ENCODE results near the gene KAT6B. TPM values are rescaled to one million over a fixed set of nuclear protein-coding genes. Genes with fewer than 3 reads are reported as not detected.

The KAT6B gene
- total and polyA plus RNA-seq, 2 experiments from 2014 or later = 32.0 to 43.9 TPM

DNA sequence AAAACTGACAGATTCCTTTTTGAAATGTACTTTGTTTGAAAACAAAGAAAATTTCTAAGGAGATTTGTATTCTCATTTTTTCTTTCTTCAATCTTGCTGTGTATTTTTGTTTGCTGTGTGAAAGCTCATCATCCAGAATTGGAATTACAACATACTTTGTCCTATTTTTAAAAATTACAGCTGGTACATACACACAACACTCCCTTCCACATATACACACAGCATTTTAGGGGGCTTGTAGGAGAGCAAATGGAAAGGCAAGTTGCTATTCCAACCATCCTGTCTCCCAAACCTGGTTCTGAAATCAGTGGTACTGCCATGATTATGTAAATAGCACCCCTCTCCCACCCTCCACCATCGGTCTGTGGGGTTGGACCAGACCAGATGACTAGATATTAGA lies 184.0 kb downstream of the KAT6B start:
- Histone ChIP-seq H3K27me3 (no peaks in the 10 kb centered on the region), H3K4me1 (ENCODE audit: low read depth) (no peaks in the 10 kb centered on the region), H3K36me3 (peaks cover 12% of the 10 kb centered on the region), H3K9me3 (ENCODE audit: low read depth) (no peaks in the 10 kb centered on the region), H3K27ac (no peak overlapping the region), H3K4me3 (no peak overlapping the region)
- TF ChIP-seq, protein P1, sequence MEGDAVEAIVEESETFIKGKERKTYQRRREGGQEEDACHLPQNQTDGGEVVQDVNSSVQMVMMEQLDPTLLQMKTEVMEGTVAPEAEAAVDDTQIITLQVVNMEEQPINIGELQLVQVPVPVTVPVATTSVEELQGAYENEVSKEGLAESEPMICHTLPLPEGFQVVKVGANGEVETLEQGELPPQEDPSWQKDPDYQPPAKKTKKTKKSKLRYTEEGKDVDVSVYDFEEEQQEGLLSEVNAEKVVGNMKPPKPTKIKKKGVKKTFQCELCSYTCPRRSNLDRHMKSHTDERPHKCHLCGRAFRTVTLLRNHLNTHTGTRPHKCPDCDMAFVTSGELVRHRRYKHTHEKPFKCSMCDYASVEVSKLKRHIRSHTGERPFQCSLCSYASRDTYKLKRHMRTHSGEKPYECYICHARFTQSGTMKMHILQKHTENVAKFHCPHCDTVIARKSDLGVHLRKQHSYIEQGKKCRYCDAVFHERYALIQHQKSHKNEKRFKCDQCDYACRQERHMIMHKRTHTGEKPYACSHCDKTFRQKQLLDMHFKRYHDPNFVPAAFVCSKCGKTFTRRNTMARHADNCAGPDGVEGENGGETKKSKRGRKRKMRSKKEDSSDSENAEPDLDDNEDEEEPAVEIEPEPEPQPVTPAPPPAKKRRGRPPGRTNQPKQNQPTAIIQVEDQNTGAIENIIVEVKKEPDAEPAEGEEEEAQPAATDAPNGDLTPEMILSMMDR (IDR thresholded peaks at IDR 0.05; ENCODE audit: low read depth, low read length) = no peak
- no peak for DNase-seq (ENCODE audit: low read depth in 1 of 2, low spot score in 1 of 2)

DNA sequence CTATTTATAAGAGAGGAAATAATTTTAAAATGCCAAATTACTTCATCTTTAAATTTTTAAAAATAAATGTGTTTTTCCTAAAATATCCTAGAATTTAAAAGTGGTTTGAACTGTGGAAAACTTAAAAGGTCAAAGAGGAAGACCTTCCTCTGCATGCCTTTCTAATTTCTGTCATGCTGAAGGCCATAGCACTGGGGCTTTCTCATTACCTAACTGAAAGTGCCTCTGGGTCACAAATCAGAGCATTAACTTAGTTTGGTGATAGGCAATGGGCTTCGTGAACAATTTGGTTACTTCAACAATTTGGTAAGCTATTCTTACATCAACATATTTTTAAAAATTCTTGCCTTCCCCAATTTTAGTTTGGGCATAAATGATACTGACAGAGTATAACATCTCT lies 184.8 kb downstream of the KAT6B start:
- Histone ChIP-seq H3K27ac (no peak overlapping the region), H3K4me1 (ENCODE audit: low read depth) (no peaks in the 10 kb centered on the region), H3K9me3 (ENCODE audit: low read depth) (no peaks in the 10 kb centered on the region), H3K27me3 (no peaks in the 10 kb centered on the region), H3K4me3 (no peak overlapping the region), H3K36me3 (peaks cover 6% of the 10 kb centered on the region)
- TF ChIP-seq, protein P1 (IDR thresholded peaks at IDR 0.05; ENCODE audit: low read depth, low read length) = no peak
- DNase-seq (ENCODE audit: low read depth in 1 of 2, low spot score in 1 of 2) = no peak

DNA sequence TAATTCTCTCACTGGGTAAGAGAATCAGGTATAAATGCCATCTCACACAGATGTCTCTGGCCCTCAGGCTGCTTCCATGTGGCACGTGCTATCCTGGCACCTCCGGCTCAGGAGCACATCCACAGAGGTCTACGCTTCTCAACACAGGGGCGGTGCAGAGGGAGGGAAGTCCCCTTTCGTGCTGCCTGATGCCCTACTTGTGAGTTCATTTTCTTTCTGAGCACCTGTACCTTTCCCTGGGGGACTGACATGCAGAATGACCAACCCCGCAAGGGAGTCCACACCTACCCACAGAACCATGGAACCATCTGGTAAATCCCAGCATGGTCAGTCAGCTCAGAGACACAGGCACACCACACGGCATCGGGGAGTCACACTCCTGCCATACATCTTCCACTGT lies 186.1 kb downstream of the KAT6B start:
- Histone ChIP-seq H3K9me3 (ENCODE audit: low read depth) (no peaks in the 10 kb centered on the region), H3K4me3 (no peak overlapping the region), H3K27ac (no peak overlapping the region), H3K36me3 (peaks cover 6% of the 10 kb centered on the region), H3K4me1 (ENCODE audit: low read depth) (no peaks in the 10 kb centered on the region), H3K27me3 (no peaks in the 10 kb centered on the region)
- TF ChIP-seq, protein P1 (IDR thresholded peaks at IDR 0.05; ENCODE audit: low read depth, low read length) = no peak
- DNase-seq (ENCODE audit: low read depth in 1 of 2, low spot score in 1 of 2) = no peak

DNA sequence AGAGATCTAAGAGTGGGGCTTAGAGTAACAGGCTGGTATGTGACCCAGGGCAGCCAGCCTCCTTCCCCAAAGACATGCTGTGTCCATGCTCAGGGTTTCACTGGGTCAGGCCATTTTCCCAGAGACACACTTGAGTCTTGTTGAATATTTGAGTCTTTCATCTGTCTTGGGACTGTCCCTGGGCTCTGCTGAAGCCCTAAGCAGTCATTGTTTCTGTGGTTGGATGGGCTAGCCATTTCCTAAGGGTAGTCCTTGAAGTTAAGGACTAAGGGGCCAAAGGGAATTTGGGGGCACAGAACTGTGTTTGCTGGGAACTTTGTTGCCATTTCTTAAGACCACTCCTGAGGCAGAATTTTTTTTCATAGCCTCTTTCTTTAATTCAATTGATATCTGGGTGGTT lies 186.6 kb downstream of the KAT6B start:
- no peak for DNase-seq (ENCODE audit: low read depth in 1 of 2, low spot score in 1 of 2)
- Histone ChIP-seq H3K27me3 (no peaks in the 10 kb centered on the region), H3K27ac (no peak overlapping the region), H3K36me3 (peaks cover 6% of the 10 kb centered on the region), H3K9me3 (ENCODE audit: low read depth) (no peaks in the 10 kb centered on the region), H3K4me1 (ENCODE audit: low read depth) (no peaks in the 10 kb centered on the region), H3K4me3 (no peak overlapping the region)
- TF ChIP-seq, protein P1 (IDR thresholded peaks at IDR 0.05; ENCODE audit: low read depth, low read length) = no peak

DNA sequence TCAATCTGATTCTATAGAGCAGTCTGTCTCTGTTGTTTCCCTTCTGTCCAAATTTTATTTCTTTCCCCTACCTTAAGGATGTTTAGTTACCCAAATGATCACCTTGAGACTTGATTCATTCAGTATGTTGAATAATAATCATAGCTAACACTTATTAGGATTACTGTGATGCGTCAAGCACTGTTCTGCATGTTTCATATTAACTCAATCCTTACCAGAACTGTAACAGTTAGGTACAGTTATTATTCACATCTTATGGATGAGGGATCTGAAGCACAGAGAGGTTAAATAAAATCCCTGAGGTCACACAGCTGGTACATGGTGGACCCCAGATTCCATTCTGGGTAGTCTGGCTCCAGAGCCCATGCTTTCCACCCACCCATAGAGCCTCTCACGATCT lies 187.1 kb downstream of the KAT6B start:
- Histone ChIP-seq H3K27me3 (no peaks in the 10 kb centered on the region), H3K27ac (no peak overlapping the region), H3K9me3 (ENCODE audit: low read depth) (no peaks in the 10 kb centered on the region), H3K4me1 (ENCODE audit: low read depth) (no peaks in the 10 kb centered on the region), H3K4me3 (no peak overlapping the region), H3K36me3 (peaks cover 6% of the 10 kb centered on the region)
- no peak for DNase-seq (ENCODE audit: low read depth in 1 of 2, low spot score in 1 of 2)
- TF ChIP-seq, protein P1 (IDR thresholded peaks at IDR 0.05; ENCODE audit: low read depth, low read length) = no peak
